Endodermal cell (in vitro differentiated cells): Measurements from ENCODE around the gene DPP10. TPM values are rescaled to one million over a fixed set of nuclear protein-coding genes. Genes with fewer than 3 reads are reported as not detected.
A peak's percentile ranks its signal among the peaks of the same experiment; 100 is the strongest.

Experiments
- DNase-seq: peaks from one replicate; pipeline ENCODE4 v3.0.0-alpha.2; 2017
- H3K27ac ChIP-seq: 2 replicates; pipeline ENCODE4 v1.5.1; 2013; ENCODE audit warnings: mild to moderate bottlenecking, low read depth, low read length, moderate library complexity
- H3K27me3 ChIP-seq: 2 replicates; pipeline ENCODE4 v1.6.1; 2013; ENCODE audit warnings: mild to moderate bottlenecking, low read length, moderate library complexity; ENCODE audit not compliant: insufficient read depth, control insufficient read depth, poor library complexity, severe bottlenecking
- H3K36me3 ChIP-seq: 2 replicates; pipeline ENCODE4 v1.7.0; 2013; ENCODE audit warnings: mild to moderate bottlenecking, low read length, moderate library complexity; ENCODE audit not compliant: control insufficient read depth, insufficient read depth
- H3K4me1 ChIP-seq: one replicate; pipeline ENCODE4 v1.7.0; 2013; ENCODE audit warnings: low read length; ENCODE audit not compliant: control insufficient read depth, insufficient read depth
- H3K4me3 ChIP-seq: 2 replicates; pipeline ENCODE4 v1.5.1; 2013; ENCODE audit warnings: mild to moderate bottlenecking, low read length, moderate library complexity
- H3K9ac ChIP-seq: 2 replicates; pipeline ENCODE4 v1.6.1; 2013; ENCODE audit warnings: mild to moderate bottlenecking, low read length, moderate library complexity; ENCODE audit not compliant: poor library complexity, severe bottlenecking; ENCODE audit errors: extremely low read depth
- H3K9me3 ChIP-seq: 2 replicates; pipeline ENCODE4 v1.6.1; 2013; ENCODE audit warnings: mild to moderate bottlenecking, low read length, moderate library complexity; ENCODE audit not compliant: control insufficient read depth
- H3K27ac Mint-ChIP-seq: 2 replicates; pipeline ENCODE4 v1.8.0; 2020; ENCODE audit warnings: mixed read lengths
- H3K27me3 Mint-ChIP-seq: 2 replicates; pipeline ENCODE4 v1.8.0; 2021; ENCODE audit warnings: mild to moderate bottlenecking, mixed read lengths; ENCODE audit not compliant: insufficient read depth
- H3K36me3 Mint-ChIP-seq: 2 replicates; pipeline ENCODE4 v1.8.0; 2020; ENCODE audit warnings: low read depth, mixed read lengths
- H3K4me1 Mint-ChIP-seq: 2 replicates; pipeline ENCODE4 v1.8.0; 2020; ENCODE audit warnings: mixed read lengths
- H3K4me3 Mint-ChIP-seq: 2 replicates; pipeline ENCODE4 v1.8.0; 2020; ENCODE audit warnings: mild to moderate bottlenecking, moderate library complexity, mixed read lengths
- H3K9me3 Mint-ChIP-seq: 2 replicates; pipeline ENCODE4 v1.8.0; 2020; ENCODE audit warnings: mild to moderate bottlenecking, mixed read lengths
- WGBS, 2 experiments: methylation state at CpG; one replicate each; pipeline versions ENCODE4 v1.1.5 to v1.1.7; 2013; ENCODE audit warnings: missing lambda C conversion rate in 2 of 2, mixed read lengths in 1 of 2; ENCODE audit not compliant: insufficient coverage in 1 of 2, insufficient read length in 1 of 2; 5-methylcytosine and 5-hydroxymethylcytosine counted together
- long read RNA-seq, 4 experiments: library from polyadenylated mRNA in 2 of 4; library from RNA in 1 of 4; library from capped mRNA in 1 of 4; stranded (forward) in 3 of 4; unstranded in 1 of 4; transcript quantifications; one replicate each; pipeline ENCODE4 v2.0.0, GENCODE V29; 2020 to 2021; ENCODE audit warnings: inconsistent platforms in 1 of 4
- polyA plus RNA-seq, 2 experiments: library from polyadenylated mRNA; stranded (reverse); fragments of 50-300 nt; gene quantifications; one replicate each; pipeline ENCODE4 v1.2.3, GENCODE V29; 2013
- total RNA-seq, 2 donors: library from RNA; stranded (reverse); fragmentation: NEBNext Ultra II Directional in 1 of 2; extraction: Animal tissue kit (Norgen Biotek cat#: 25700) in 1 of 2; gene quantifications; 2 replicates in 1 of 2; 3 replicates in 1 of 2; pipeline ENCODE4 v1.2.1, GENCODE V29; 2021
- TF ChIP-seq, protein P1 (sequence below): fragments of 200-600 bp; sonication (generic); conservative IDR thresholded peaks from 2 replicates; pipeline ENCODE4 v1.5.0; 2021; ENCODE audit warnings: antibody characterized with exemption, mild to moderate bottlenecking

Gene DPP10
- 10 to 100 TPM in 1 of 2 donors, 1 to 10 TPM in 1; 8.2 to 19.2 TPM for total RNA-seq
- polyA plus RNA-seq (2013, experiment 1 of 2): 13.9 TPM
- polyA plus RNA-seq (2013, experiment 2 of 2): 15.8 TPM
- long read RNA-seq, experiment 1, partial matches to known transcripts: 1 of 8 reads
- long read RNA-seq, experiment 1, other reads (novel, unspliced or antisense): 4 of 8 reads
- long read RNA-seq, experiment 2, transcript DPP10-203 (26 exons, 2,758 nt): major isoform, 28 of 93 reads
- long read RNA-seq, experiment 2, transcript DPP10-201 (26 exons, 3,052 nt): minor isoform, 8 of 93 reads
- long read RNA-seq, experiment 2, partial matches to known transcripts: 12 of 93 reads
- long read RNA-seq, experiment 2, other reads (novel, unspliced or antisense): 45 of 93 reads
- long read RNA-seq, experiment 3, partial matches to known transcripts: 2 of 7 reads
- long read RNA-seq, experiment 3, other reads (novel, unspliced or antisense): 4 of 7 reads
- long read RNA-seq, experiment 4, partial matches to known transcripts: 2 of 9 reads
- long read RNA-seq, experiment 4, other reads (novel, unspliced or antisense): 6 of 9 reads

DNA sequence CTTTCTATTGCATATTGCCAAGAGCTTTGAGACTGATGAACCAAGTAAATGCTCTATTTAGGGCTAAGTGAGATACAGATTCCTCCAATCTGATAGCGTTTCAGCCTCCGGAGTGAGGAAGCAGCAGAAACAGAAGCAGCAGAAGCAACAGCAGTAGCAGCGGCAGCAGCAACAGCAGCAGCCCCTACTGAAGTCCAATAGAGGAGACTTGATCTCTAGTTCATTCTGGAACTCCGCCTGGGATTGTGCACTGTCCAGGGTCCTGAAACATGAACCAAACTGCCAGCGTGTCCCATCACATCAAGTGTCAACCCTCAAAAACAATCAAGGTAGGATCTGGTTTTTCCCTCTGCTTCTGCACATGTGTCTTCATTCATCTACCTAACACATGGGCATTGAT, at the start of gene DPP10:
DPP10 (plus strand) TSS at position 132 of the 400 bp plus-strand sequence.
- Histone ChIP-seq H3K27me3 (no peaks in the 10 kb centered on the region), H3K27ac (no peak within 1 kb of the TSS), H3K9me3 (no peaks in the 10 kb centered on the region), H3K36me3 (no peaks in the 10 kb centered on the region), H3K4me1 (no peaks in the 10 kb centered on the region), H3K4me3 (no peak within 1 kb of the TSS), H3K9ac (no peak within 1 kb of the TSS)
- no peaks in the 10 kb centered on the region for H3K27me3 Mint-ChIP-seq
- H3K36me3 Mint-ChIP-seq: no peaks in the 10 kb centered on the region
- TF ChIP-seq, protein P1, sequence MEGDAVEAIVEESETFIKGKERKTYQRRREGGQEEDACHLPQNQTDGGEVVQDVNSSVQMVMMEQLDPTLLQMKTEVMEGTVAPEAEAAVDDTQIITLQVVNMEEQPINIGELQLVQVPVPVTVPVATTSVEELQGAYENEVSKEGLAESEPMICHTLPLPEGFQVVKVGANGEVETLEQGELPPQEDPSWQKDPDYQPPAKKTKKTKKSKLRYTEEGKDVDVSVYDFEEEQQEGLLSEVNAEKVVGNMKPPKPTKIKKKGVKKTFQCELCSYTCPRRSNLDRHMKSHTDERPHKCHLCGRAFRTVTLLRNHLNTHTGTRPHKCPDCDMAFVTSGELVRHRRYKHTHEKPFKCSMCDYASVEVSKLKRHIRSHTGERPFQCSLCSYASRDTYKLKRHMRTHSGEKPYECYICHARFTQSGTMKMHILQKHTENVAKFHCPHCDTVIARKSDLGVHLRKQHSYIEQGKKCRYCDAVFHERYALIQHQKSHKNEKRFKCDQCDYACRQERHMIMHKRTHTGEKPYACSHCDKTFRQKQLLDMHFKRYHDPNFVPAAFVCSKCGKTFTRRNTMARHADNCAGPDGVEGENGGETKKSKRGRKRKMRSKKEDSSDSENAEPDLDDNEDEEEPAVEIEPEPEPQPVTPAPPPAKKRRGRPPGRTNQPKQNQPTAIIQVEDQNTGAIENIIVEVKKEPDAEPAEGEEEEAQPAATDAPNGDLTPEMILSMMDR: no peak
- DNase-seq: peak; percentile 92
- WGBS, 2 experiments: 16 to 18% methylated on average over 4 to 5 of the region's 5 CpGs
- no peak within 1 kb of the TSS for H3K27ac Mint-ChIP-seq
- H3K4me1 Mint-ChIP-seq: no peaks in the 10 kb centered on the region
- H3K4me3 Mint-ChIP-seq: no peak within 1 kb of the TSS
- H3K9me3 Mint-ChIP-seq: no peaks in the 10 kb centered on the region

DNA sequence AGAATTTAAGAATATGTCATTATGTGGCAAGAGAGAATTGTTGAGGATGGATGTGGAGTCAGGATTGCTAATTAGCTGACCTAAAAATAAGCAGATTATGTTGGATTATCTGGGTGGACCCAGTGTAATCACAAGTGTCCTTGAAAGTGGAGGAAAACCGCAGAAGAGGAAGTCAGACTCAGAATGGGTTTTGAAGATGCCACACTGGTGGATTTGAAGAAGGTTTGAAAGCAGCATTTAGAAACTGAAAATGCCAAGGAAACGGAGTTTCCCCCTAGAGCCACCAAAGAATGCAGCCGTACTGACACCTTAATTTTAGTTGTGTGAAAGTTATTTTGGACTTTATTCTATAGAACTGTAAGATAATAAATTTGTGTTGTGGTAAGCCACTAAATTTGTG, 41.6 kb upstream of the DPP10 start:
- TF ChIP-seq, protein P1: no peak
- no peak overlapping the region for H3K27ac ChIP-seq
- no peak overlapping the region for H3K9ac ChIP-seq
- H3K27me3 Mint-ChIP-seq: no peaks in the 10 kb centered on the region
- H3K9me3 Mint-ChIP-seq: peaks cover 7% of the 10 kb centered on the region
- no peak overlapping the region for H3K4me3 ChIP-seq
- no peak for DNase-seq
- H3K4me1 Mint-ChIP-seq: no peaks in the 10 kb centered on the region
- H3K27ac Mint-ChIP-seq: no peak overlapping the region
- no peaks in the 10 kb centered on the region for H3K9me3 ChIP-seq
- WGBS, 2 experiments: 86% methylated on average over 2 to 3 of the region's 3 CpGs
- H3K4me1 ChIP-seq: no peaks in the 10 kb centered on the region
- no peak overlapping the region for H3K4me3 Mint-ChIP-seq
- no peaks in the 10 kb centered on the region for H3K36me3 Mint-ChIP-seq
- H3K27me3 ChIP-seq: no peaks in the 10 kb centered on the region
- H3K36me3 ChIP-seq: no peaks in the 10 kb centered on the region

DNA sequence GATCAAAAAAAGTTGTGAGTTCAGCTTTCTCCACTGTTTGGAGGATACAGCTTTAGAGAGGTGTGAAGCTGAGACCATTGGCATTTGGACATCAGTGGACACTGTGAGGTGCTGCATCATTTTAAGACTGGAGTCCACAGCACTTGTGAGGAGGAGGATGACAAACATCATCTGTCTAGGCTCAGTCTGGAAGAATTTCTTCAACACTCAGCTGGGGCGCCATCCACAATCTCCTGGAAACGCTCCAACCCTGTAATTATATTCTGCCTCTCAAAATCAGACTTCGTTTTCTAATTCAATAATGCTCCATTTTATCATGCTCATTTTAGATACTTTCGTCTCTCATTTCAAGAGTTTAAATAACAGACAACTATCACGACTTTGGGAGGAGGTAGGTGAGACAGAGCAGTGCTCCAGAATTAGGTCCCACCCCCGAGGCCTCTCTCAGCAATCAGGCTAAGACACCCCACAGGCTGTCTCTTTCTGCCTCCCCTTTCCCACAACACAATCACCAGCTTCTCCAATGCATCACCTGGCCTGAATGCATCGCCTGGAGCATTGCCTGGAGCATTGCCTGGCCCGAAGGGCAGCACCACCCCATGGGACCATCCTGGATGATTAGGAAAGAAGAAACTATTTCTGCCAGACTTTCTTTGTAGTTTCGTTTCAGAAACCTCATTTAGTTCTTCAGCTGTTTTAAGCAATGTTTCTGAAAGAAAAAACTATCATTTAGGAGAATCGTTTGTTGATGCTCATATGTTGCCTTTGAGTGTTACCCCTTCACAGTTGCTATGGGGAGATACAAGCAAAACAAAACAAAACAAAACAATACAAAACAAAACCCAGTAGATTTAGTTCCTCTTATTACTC, 37.0 kb upstream of the DPP10 start:
- H3K4me3 ChIP-seq: no peak overlapping the region
- WGBS, 2 experiments: 87 to 90% methylated on average over 4 to 10 of the region's 10 CpGs
- Mint-ChIP-seq H3K4me3 (no peak overlapping the region), H3K4me1 (no peaks in the 10 kb centered on the region), H3K27me3 (no peaks in the 10 kb centered on the region), H3K27ac (no peak overlapping the region), H3K9me3 (peaks cover 18% of the 10 kb centered on the region), H3K36me3 (no peaks in the 10 kb centered on the region)
- no peaks in the 10 kb centered on the region for H3K36me3 ChIP-seq
- TF ChIP-seq, protein P1: no peak
- H3K4me1 ChIP-seq: no peaks in the 10 kb centered on the region
- no peak overlapping the region for H3K27ac ChIP-seq
- H3K9me3 ChIP-seq: peaks cover 4% of the 10 kb centered on the region
- no peak for DNase-seq
- no peak overlapping the region for H3K9ac ChIP-seq
- H3K27me3 ChIP-seq: no peaks in the 10 kb centered on the region
